ENCODE measurements around the gene GAST.

DNA sequence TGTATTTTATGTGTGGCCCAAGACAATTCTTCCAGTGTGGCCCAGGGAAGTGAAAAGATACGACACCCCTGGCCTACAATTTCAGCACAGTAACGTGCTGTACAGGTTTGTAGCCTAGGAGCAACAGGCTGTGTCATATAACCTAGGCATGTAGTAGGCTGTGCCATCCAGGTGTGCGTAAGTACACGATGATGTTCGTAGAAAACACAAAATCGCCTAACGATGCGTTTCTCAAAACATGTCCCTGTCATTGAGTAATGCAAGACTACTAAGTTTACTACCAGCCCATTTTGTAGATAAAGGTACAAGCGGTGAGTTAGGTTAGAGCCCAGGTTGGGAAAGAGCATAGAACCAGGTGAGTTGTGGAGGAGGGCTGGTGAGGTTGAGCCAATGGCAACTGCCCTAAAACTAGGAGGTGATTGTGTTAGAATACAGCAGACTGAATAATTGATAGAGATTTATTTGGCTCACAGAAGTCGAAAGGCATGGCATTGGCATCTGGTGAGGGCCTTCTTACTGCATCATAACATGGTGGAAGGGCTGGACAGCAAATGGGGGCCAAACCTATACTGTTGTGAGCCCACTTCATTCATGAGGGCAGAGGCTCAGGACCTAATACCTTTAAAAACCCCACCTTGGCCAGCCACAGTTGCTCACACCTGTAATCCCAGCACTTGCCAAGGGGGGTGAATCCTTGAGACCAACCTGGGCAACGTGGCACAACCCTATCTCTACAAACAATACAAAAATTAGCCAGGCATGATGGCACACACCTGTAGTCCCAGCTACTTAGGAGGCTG, 19.2 kb upstream of the GAST start:
- no peak for TF ChIP-seq POLR2A (IDR thresholded peaks at IDR 0.05)
- TF ChIP-seq, protein P1, sequence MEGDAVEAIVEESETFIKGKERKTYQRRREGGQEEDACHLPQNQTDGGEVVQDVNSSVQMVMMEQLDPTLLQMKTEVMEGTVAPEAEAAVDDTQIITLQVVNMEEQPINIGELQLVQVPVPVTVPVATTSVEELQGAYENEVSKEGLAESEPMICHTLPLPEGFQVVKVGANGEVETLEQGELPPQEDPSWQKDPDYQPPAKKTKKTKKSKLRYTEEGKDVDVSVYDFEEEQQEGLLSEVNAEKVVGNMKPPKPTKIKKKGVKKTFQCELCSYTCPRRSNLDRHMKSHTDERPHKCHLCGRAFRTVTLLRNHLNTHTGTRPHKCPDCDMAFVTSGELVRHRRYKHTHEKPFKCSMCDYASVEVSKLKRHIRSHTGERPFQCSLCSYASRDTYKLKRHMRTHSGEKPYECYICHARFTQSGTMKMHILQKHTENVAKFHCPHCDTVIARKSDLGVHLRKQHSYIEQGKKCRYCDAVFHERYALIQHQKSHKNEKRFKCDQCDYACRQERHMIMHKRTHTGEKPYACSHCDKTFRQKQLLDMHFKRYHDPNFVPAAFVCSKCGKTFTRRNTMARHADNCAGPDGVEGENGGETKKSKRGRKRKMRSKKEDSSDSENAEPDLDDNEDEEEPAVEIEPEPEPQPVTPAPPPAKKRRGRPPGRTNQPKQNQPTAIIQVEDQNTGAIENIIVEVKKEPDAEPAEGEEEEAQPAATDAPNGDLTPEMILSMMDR (IDR thresholded peaks at IDR 0.05) = no peak

Measured in testis (tissue), 2 donors.